Esophagus squamous epithelium (tissue), 4 donors: Measurements from ENCODE around the gene SLC22A31.

Experiments
- CTCF ChIP-seq, 6 experiments: fragments of 450-650 bp in 4 of 6; fragments of 200-600 bp in 2 of 6; sonication (generic) in 2 of 6; IDR thresholded peaks; one replicate each; pipeline ENCODE4 v1.5.1; 2016 to 2019; ENCODE audit warnings: antibody characterized with exemption in 6 of 6, mild to moderate bottlenecking in 4 of 6, moderate library complexity in 4 of 6
- POLR2A ChIP-seq, 4 donors: fragments of 450-650 bp; IDR thresholded peaks; one replicate each; pipeline ENCODE4 v1.6.1; 2017; ENCODE audit warnings: antibody characterized with exemption in 4 of 4, mild to moderate bottlenecking in 4 of 4, moderate library complexity in 3 of 4

GRCh38 chr16:89175280-89176146 is 24.8 kb downstream of the SLC22A31 start:
- TF ChIP-seq CTCF (IDR thresholded peaks at IDR 0.05) (no peak), POLR2A (IDR thresholded peaks at IDR 0.05) (no peak)
